HG02981 (cell line): ENCODE data around the gene KCNQ1OT1.

Experiments
- ATAC-seq: cut with Tn5 transposase; IDR thresholded peaks from one replicate; pipeline ENCODE4 v1.9.1; 2021; ENCODE audit warnings: mild to moderate bottlenecking, moderate library complexity; ENCODE audit not compliant: unreplicated experiment

KCNQ1OT1 gene

GRCh38 chr11:2561696-2562581, 137.9 kb downstream of the KCNQ1OT1 start:
- no peak for ATAC-seq

- no peak for ATAC-seq
These were observed 140.1 kb downstream of the KCNQ1OT1 start for GRCh38 chr11:2559527-2560311.

GRCh38 chr11:2558861-2559526, 140.8 kb downstream of the KCNQ1OT1 start:
- no peak for ATAC-seq

DNA sequence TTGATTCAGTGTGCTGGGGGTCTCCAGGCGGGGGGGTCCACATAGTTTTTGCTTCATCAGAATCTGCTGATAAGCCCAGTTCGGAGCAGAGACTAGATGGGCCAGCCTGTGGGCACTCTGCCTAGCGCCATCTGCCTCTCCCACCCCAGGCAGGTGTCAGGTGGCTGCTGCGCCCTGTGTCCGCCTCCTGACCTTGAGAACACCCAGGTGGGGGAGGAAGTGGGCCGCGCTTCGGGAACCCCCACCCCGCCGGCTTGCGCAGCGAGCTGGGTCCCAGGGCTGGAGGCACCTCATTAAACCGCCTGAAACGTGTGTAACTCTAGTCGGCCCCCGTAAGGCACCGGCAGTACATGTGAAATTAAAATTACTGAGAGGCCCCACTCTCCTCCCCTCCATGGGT, 141.4 kb downstream of the KCNQ1OT1 start:
- ATAC-seq = no peak
